ENCODE data around the gene PARK7.

The PARK7 gene

DNA sequence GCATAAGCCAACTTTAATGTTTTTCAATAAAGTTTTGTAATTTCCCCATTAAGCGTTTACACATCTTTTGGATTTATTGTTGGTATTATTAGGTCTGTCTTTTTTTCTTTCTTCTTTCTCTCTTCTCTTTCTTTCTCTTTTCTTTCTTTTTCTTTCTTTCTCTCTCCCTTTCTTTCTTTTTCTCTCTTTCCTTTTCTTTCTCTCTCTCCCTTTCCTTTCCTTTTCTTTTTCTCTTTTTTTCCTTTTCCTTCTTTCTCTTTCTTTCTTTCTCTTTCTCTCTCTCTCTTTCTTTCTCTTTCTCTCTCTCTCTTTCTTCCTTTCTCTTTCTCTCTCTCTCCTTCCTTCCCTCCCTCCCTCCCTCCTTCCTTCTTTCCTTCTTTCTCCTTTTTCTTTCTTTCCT, 33.3 kb downstream of the PARK7 start:
- no peak overlapping the region for H3K27ac ChIP-seq (ENCODE audit: insufficient read depth in 1 of 2, low read depth in 1 of 2, low read length in 2 of 2, poor library complexity in 1 of 2, severe bottlenecking in 2 of 2)
- DNase-seq = no peak
- no peaks in the 10 kb centered on the region for H3K9me3 ChIP-seq (ENCODE audit: control extremely low read depth in 1 of 5, control insufficient read depth in 4 of 5, insufficient read depth in 2 of 5, low read depth in 1 of 5, low read length in 4 of 5)
- H3K4me1 ChIP-seq (ENCODE audit: control extremely low read depth in 1 of 4, control insufficient read depth in 4 of 4, insufficient read depth in 4 of 4, low read length in 3 of 4) = no peaks in the 10 kb centered on the region
- ChIA-PET CTCF (no interaction called here), POLR2A (no interaction called here)
- H3K36me3 ChIP-seq (ENCODE audit: control insufficient read depth in 4 of 4, insufficient read depth in 4 of 4, low read length in 3 of 4) = peaks cover 0 to 7% (median 0%) of the 10 kb centered on the region in 4 experiments
- H3K27me3 ChIP-seq (replicated peaks in 2 of 5; ENCODE audit: control insufficient read depth in 4 of 5, insufficient read depth in 5 of 5, low read length in 4 of 5) = no peaks in the 10 kb centered on the region
- no peak overlapping the region for H3K4me3 ChIP-seq (ENCODE audit: control insufficient read depth in 1 of 7, extremely low read depth in 1 of 7, insufficient read depth in 4 of 7, low read depth in 2 of 7, low read length in 6 of 7)
- WGBS (ENCODE audit: insufficient coverage) = no CpG with 5 or more reads among the region's 1 CpG

DNA sequence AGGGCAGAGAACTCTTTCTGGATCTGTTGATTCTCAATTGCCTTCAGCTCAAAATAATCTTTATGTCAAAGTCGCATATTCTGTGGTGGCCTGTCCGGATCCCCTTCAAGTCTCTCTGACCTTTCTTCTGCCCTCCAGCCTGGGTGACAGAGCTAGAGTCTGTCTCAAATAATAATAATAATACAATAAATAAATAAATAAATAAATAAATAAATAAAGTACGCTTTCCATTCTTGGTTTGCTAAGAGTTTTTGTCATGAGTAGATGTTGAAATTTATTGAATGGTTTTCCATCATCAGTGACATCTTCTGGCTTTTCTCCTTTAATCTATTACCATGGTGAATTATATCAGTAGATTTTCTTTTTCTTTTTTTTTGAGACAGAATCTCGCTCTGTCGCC, 33.9 kb downstream of the PARK7 start:
- H3K27me3 ChIP-seq (replicated peaks in 2 of 5; ENCODE audit: control insufficient read depth in 4 of 5, insufficient read depth in 5 of 5, low read length in 4 of 5) = no peaks in the 10 kb centered on the region
- H3K27ac ChIP-seq (ENCODE audit: insufficient read depth in 1 of 2, low read depth in 1 of 2, low read length in 2 of 2, poor library complexity in 1 of 2, severe bottlenecking in 2 of 2) = no peak overlapping the region
- no peak overlapping the region for H3K4me3 ChIP-seq (ENCODE audit: control insufficient read depth in 1 of 7, extremely low read depth in 1 of 7, insufficient read depth in 4 of 7, low read depth in 2 of 7, low read length in 6 of 7)
- no CpG with 5 or more reads among the region's 5 CpGs for WGBS (ENCODE audit: insufficient coverage)
- no peaks in the 10 kb centered on the region for H3K4me1 ChIP-seq (ENCODE audit: control extremely low read depth in 1 of 4, control insufficient read depth in 4 of 4, insufficient read depth in 4 of 4, low read length in 3 of 4)
- ChIA-PET POLR2A (no interaction called here), CTCF (no interaction called here)
- peaks cover 0 to 1% (median 0%) of the 10 kb centered on the region in 4 experiments for H3K36me3 ChIP-seq (ENCODE audit: control insufficient read depth in 4 of 4, insufficient read depth in 4 of 4, low read length in 3 of 4)
- no peak for DNase-seq
- no peaks in the 10 kb centered on the region for H3K9me3 ChIP-seq (ENCODE audit: control extremely low read depth in 1 of 5, control insufficient read depth in 4 of 5, insufficient read depth in 2 of 5, low read depth in 1 of 5, low read length in 4 of 5)

DNA sequence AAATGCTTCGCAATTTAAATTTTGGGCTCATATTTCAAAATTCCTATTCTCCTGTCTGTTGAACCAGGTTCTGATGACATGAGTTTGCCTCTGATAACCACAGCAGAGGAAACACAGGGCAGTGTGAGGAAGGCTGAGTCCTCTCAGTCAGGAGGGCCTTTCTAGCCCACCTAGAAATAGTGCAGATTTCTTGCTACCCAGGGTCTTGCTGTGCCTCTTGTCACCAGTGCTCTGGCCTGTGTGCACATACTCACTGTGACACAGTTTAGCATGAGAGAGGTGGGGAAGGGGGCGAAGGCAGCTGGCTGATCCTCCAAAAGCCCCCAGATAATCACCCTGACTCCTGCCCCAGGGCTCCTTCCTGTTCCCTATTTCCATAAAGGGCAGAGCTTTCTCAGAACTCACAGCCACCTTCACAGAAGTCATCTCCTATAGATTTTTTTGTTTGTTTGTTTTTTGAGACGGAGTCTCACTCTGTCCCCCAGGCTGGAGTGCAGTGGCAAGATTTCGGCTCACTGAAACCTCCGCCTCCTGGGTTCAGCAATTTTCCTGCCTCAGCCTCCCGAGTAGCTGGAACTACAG, 40.9 kb downstream of the PARK7 start:
- Histone ChIP-seq H3K4me1 (ENCODE audit: control extremely low read depth in 1 of 4, control insufficient read depth in 4 of 4, insufficient read depth in 4 of 4, low read length in 3 of 4) (peaks cover 0 to 7% (median under 1%) of the 10 kb centered on the region in 4 experiments), H3K27ac (ENCODE audit: insufficient read depth in 1 of 2, low read depth in 1 of 2, low read length in 2 of 2, poor library complexity in 1 of 2, severe bottlenecking in 2 of 2) (no peak overlapping the region), H3K27me3 (replicated peaks in 2 of 5; ENCODE audit: control insufficient read depth in 4 of 5, insufficient read depth in 5 of 5, low read length in 4 of 5) (no peaks in the 10 kb centered on the region), H3K4me3 (ENCODE audit: control insufficient read depth in 1 of 7, extremely low read depth in 1 of 7, insufficient read depth in 4 of 7, low read depth in 2 of 7, low read length in 6 of 7) (no peak overlapping the region), H3K9me3 (ENCODE audit: control extremely low read depth in 1 of 5, control insufficient read depth in 4 of 5, insufficient read depth in 2 of 5, low read depth in 1 of 5, low read length in 4 of 5) (no peaks in the 10 kb centered on the region), H3K36me3 (ENCODE audit: control insufficient read depth in 4 of 4, insufficient read depth in 4 of 4, low read length in 3 of 4) (no peaks in the 10 kb centered on the region)
- ChIA-PET POLR2A (no interaction called here), CTCF (interaction anchor here (0.9 kb wide), 1 partner anchor 10 kb away, joined by 3 read pairs; no protein-coding TSS in a partner anchor)
- WGBS (ENCODE audit: insufficient coverage) = 100% methylated on average over 2 of the region's 6 CpGs
- DNase-seq = no peak

- no peak overlapping the region for H3K4me3 ChIP-seq (ENCODE audit: control insufficient read depth in 1 of 7, extremely low read depth in 1 of 7, insufficient read depth in 4 of 7, low read depth in 2 of 7, low read length in 6 of 7)
- no peaks in the 10 kb centered on the region for H3K27me3 ChIP-seq (replicated peaks in 2 of 5; ENCODE audit: control insufficient read depth in 4 of 5, insufficient read depth in 5 of 5, low read length in 4 of 5)
- no peaks in the 10 kb centered on the region for H3K36me3 ChIP-seq (ENCODE audit: control insufficient read depth in 4 of 4, insufficient read depth in 4 of 4, low read length in 3 of 4)
- ChIA-PET POLR2A (no interaction called here), CTCF (interaction anchor here (0.9 kb wide), 1 partner anchor 9 kb away, joined by 3 read pairs; no protein-coding TSS in a partner anchor)
- no peak overlapping the region for H3K27ac ChIP-seq (ENCODE audit: insufficient read depth in 1 of 2, low read depth in 1 of 2, low read length in 2 of 2, poor library complexity in 1 of 2, severe bottlenecking in 2 of 2)
- DNase-seq = no peak
- H3K9me3 ChIP-seq (ENCODE audit: control extremely low read depth in 1 of 5, control insufficient read depth in 4 of 5, insufficient read depth in 2 of 5, low read depth in 1 of 5, low read length in 4 of 5) = no peaks in the 10 kb centered on the region
- WGBS (ENCODE audit: insufficient coverage) = 96% methylated on average over 4 of the region's 4 CpGs
- peaks cover 0 to 7% (median under 1%) of the 10 kb centered on the region in 4 experiments for H3K4me1 ChIP-seq (ENCODE audit: control extremely low read depth in 1 of 4, control insufficient read depth in 4 of 4, insufficient read depth in 4 of 4, low read length in 3 of 4)
Measured at GRCh38 chr1:8002921-8003320, 41.4 kb downstream of the PARK7 start.

- ChIA-PET CTCF (interaction anchor here (0.7 kb wide), 1 partner anchor 10 kb away, joined by 3 read pairs; no protein-coding TSS in a partner anchor), POLR2A (no interaction called here)
- no CpG with 5 or more reads among the region's 6 CpGs for WGBS (ENCODE audit: insufficient coverage)
- Histone ChIP-seq H3K27ac (ENCODE audit: insufficient read depth in 1 of 2, low read depth in 1 of 2, low read length in 2 of 2, poor library complexity in 1 of 2, severe bottlenecking in 2 of 2) (no peak overlapping the region), H3K4me1 (ENCODE audit: control extremely low read depth in 1 of 4, control insufficient read depth in 4 of 4, insufficient read depth in 4 of 4, low read length in 3 of 4) (peaks cover 0 to 7% (median under 1%) of the 10 kb centered on the region in 4 experiments), H3K27me3 (replicated peaks in 2 of 5; ENCODE audit: control insufficient read depth in 4 of 5, insufficient read depth in 5 of 5, low read length in 4 of 5) (no peaks in the 10 kb centered on the region), H3K36me3 (ENCODE audit: control insufficient read depth in 4 of 4, insufficient read depth in 4 of 4, low read length in 3 of 4) (no peaks in the 10 kb centered on the region), H3K9me3 (ENCODE audit: control extremely low read depth in 1 of 5, control insufficient read depth in 4 of 5, insufficient read depth in 2 of 5, low read depth in 1 of 5, low read length in 4 of 5) (no peaks in the 10 kb centered on the region), H3K4me3 (ENCODE audit: control insufficient read depth in 1 of 7, extremely low read depth in 1 of 7, insufficient read depth in 4 of 7, low read depth in 2 of 7, low read length in 6 of 7) (no peak overlapping the region)
- DNase-seq = no peak
Measured at GRCh38 chr1:8003438-8004112, 42.1 kb downstream of the PARK7 start.

GRCh38 chr1:8004113-8004802, 42.7 kb downstream of the PARK7 start:
- WGBS (ENCODE audit: insufficient coverage) = 97% methylated on average over 13 of the region's 18 CpGs
- H3K9me3 ChIP-seq (ENCODE audit: control extremely low read depth in 1 of 5, control insufficient read depth in 4 of 5, insufficient read depth in 2 of 5, low read depth in 1 of 5, low read length in 4 of 5) = no peaks in the 10 kb centered on the region
- H3K4me1 ChIP-seq (ENCODE audit: control extremely low read depth in 1 of 4, control insufficient read depth in 4 of 4, insufficient read depth in 4 of 4, low read length in 3 of 4) = peaks cover 0 to 7% (median under 1%) of the 10 kb centered on the region in 4 experiments
- ChIA-PET POLR2A (no interaction called here), CTCF (interaction anchor here (0.7 kb wide), 1 partner anchor 10 kb away, joined by 3 read pairs; no protein-coding TSS in a partner anchor)
- DNase-seq = no peak
- H3K36me3 ChIP-seq (ENCODE audit: control insufficient read depth in 4 of 4, insufficient read depth in 4 of 4, low read length in 3 of 4) = no peaks in the 10 kb centered on the region
- no peak overlapping the region for H3K4me3 ChIP-seq (ENCODE audit: control insufficient read depth in 1 of 7, extremely low read depth in 1 of 7, insufficient read depth in 4 of 7, low read depth in 2 of 7, low read length in 6 of 7)
- no peak overlapping the region for H3K27ac ChIP-seq (ENCODE audit: insufficient read depth in 1 of 2, low read depth in 1 of 2, low read length in 2 of 2, poor library complexity in 1 of 2, severe bottlenecking in 2 of 2)
- no peaks in the 10 kb centered on the region for H3K27me3 ChIP-seq (replicated peaks in 2 of 5; ENCODE audit: control insufficient read depth in 4 of 5, insufficient read depth in 5 of 5, low read length in 4 of 5)
